Measurements from ENCODE around the gene XRCC3. TPM values are rescaled to one million over a fixed set of nuclear protein-coding genes. Genes with fewer than 3 reads are reported as not detected.

XRCC3 gene
- total RNA-seq, 1 experiment from 2014 or later, result 61.3 TPM

DNA sequence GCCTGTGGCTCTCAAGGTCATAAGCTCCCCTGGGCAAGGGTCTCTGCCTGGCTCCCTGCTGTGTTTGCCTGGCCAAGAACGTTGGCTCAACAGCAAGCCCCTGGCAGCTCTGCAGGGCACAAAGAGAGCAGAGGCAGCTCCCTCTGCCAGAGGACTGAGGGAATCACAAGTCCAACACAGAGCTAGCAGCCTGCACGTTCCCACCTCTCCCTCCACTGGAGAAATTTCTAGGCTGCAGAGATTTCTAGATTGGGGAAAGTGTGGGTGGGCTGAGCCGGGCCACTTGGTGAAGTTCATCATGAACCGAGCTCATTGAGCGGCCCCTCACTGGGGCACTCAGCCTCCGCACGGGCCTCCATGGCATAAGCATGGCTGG, 20.2 kb upstream of the XRCC3 start:
- Histone ChIP-seq H4K20me1 (ENCODE audit: low read length) (no peaks in the 10 kb centered on the region), H3K9ac (ENCODE audit: low read length) (no peak overlapping the region), H3K4me2 (ENCODE audit: low read length) (no peak overlapping the region), H3K36me3 (ENCODE audit: low read depth, low read length) (peaks cover 9% of the 10 kb centered on the region; the same call in 1 of the 2 replicates), H2AFZ (ENCODE audit: low read length) (no peak overlapping the region), H3K27ac (ENCODE audit: low read length) (no peak overlapping the region), H3K9me3 (ENCODE audit: low read length) (no peaks in the 10 kb centered on the region), H3K4me1 (ENCODE audit: insufficient read depth, low read length) (no peaks in the 10 kb centered on the region), H3K4me3 (ENCODE audit: low read length) (no peak overlapping the region), H3K9me2 (replicated peaks; ENCODE audit: low read length) (no peaks in the 10 kb centered on the region), H3K79me2 (ENCODE audit: low read length) (no peaks in the 10 kb centered on the region), H3F3A (ENCODE audit: low read length, unreplicated experiment) (no peaks in the 10 kb centered on the region), H3K27me3 (ENCODE audit: low read length) (no peaks in the 10 kb centered on the region)
- ChIA-PET CTCF (no interaction called here), POLR2A (ENCODE audit: unreplicated experiment) (no interaction called here)
- no TSS peak for BruUV-seq (replicated peaks)
- ATAC-seq, result no peak
- TF ChIP-seq, protein P1, sequence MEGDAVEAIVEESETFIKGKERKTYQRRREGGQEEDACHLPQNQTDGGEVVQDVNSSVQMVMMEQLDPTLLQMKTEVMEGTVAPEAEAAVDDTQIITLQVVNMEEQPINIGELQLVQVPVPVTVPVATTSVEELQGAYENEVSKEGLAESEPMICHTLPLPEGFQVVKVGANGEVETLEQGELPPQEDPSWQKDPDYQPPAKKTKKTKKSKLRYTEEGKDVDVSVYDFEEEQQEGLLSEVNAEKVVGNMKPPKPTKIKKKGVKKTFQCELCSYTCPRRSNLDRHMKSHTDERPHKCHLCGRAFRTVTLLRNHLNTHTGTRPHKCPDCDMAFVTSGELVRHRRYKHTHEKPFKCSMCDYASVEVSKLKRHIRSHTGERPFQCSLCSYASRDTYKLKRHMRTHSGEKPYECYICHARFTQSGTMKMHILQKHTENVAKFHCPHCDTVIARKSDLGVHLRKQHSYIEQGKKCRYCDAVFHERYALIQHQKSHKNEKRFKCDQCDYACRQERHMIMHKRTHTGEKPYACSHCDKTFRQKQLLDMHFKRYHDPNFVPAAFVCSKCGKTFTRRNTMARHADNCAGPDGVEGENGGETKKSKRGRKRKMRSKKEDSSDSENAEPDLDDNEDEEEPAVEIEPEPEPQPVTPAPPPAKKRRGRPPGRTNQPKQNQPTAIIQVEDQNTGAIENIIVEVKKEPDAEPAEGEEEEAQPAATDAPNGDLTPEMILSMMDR (conservative IDR thresholded peaks at IDR 0.05; ENCODE audit: low read depth, low read length), result no peak
- TF ChIP-seq EZH2 (IDR thresholded peaks at IDR 0.05; ENCODE audit: low read length, unreplicated experiment) (no peak), EZH2phosphoT487 (IDR thresholded peaks at IDR 0.05; ENCODE audit: borderline replicate concordance, low read length) (no peak)
- intact Hi-C loops (cut with micrococcal nuclease), result no loop called here
- DNase-seq, result no peak

DNA sequence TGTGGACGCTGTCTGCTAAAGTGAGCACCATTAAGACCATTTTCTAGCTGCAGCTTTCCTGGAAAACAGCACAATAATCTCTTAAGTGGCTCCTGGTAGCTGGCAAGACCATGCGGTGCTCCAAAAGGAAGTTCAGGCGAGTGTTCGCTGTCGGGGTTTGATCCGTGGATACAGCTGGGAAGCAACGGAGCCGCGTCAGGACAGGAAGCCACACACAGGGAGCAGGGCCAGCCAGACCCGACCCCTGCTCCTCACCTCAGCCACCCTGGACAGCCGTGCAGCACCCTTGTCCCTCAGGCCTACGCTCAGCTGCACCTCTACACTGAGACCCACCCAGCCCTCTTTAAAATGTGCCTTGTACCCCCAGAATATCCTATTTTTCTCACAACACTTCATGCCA, 19.8 kb upstream of the XRCC3 start:
- ChIA-PET CTCF (no interaction called here), POLR2A (ENCODE audit: unreplicated experiment) (no interaction called here)
- Histone ChIP-seq H3K79me2 (ENCODE audit: low read length) (no peaks in the 10 kb centered on the region), H3K9me3 (ENCODE audit: low read length) (no peaks in the 10 kb centered on the region), H3K27ac (ENCODE audit: low read length) (no peak overlapping the region), H3K9me2 (replicated peaks; ENCODE audit: low read length) (no peaks in the 10 kb centered on the region), H3K27me3 (ENCODE audit: low read length) (no peaks in the 10 kb centered on the region), H2AFZ (ENCODE audit: low read length) (no peak overlapping the region), H3K9ac (ENCODE audit: low read length) (no peak overlapping the region), H3K4me1 (ENCODE audit: insufficient read depth, low read length) (no peaks in the 10 kb centered on the region), H3K4me2 (ENCODE audit: low read length) (no peak overlapping the region), H3K36me3 (ENCODE audit: low read depth, low read length) (peaks cover 9% of the 10 kb centered on the region; the same call in 1 of the 2 replicates), H3F3A (ENCODE audit: low read length, unreplicated experiment) (no peaks in the 10 kb centered on the region), H3K4me3 (ENCODE audit: low read length) (no peak overlapping the region), H4K20me1 (ENCODE audit: low read length) (no peaks in the 10 kb centered on the region)
- intact Hi-C loops (cut with micrococcal nuclease), result no loop called here
- no TSS peak for BruUV-seq (replicated peaks)
- TF ChIP-seq EZH2 (IDR thresholded peaks at IDR 0.05; ENCODE audit: low read length, unreplicated experiment) (no peak), EZH2phosphoT487 (IDR thresholded peaks at IDR 0.05; ENCODE audit: borderline replicate concordance, low read length) (no peak)
- TF ChIP-seq, protein P1 (conservative IDR thresholded peaks at IDR 0.05; ENCODE audit: low read depth, low read length), result no peak
- DNase-seq, result no peak
- no peak for ATAC-seq

DNA sequence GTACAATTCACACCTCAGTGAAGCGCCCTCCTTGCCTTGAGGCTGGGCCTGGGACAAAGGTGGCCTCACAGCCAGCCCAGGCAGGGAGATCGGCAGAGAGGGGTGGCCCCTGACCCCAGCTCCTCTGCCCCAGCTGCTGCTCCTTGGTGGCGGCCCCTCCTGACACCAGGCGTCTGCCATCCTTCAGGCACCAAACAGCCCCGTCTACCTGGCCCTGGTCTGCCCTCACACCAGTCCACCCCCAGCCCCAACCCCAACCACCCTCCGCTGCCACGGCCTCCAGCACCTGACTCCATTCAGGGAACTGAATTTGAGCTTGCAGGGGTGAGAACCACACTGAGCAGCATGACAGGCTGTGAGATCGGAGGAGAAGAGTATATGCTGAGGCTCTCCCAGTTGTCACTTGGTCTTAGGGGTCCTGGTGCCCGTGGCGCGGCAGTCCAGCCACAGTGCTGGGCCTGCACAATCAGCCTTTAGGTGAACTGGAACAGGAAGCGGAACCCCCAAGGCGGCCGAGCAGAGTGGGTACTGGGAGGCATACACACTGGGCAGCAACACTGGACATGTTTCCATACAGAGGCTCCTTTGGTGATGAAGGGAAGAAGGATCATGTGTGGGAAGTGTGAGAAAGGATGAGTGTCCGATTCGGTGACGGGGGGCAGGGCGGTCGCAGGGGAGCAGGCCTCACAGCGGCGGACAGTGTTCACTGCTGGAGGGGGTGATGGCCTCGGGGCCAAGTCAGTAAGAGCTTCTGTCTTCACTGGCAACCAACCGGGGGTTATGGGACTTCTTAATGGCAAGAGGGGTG, 19.0 kb upstream of the XRCC3 start:
- H3K4me2 ChIP-seq (ENCODE audit: low read length), result no peak overlapping the region
- H3K36me3 ChIP-seq (ENCODE audit: low read depth, low read length), result peaks cover 9% of the 10 kb centered on the region; the same call in 1 of the 2 replicates
- no peaks in the 10 kb centered on the region for H3K27me3 ChIP-seq (ENCODE audit: low read length)
- no peaks in the 10 kb centered on the region for H3K9me3 ChIP-seq (ENCODE audit: low read length)
- intact Hi-C loops (cut with micrococcal nuclease), result no loop called here
- BruUV-seq (replicated peaks), result TSS peak; percentile 13
- ATAC-seq (peak; percentile 6; the same call in 1 of the 2 replicates), DNase-seq (no peak)
- H3K27ac ChIP-seq (ENCODE audit: low read length), result no peak overlapping the region
- H3F3A ChIP-seq (ENCODE audit: low read length, unreplicated experiment), result no peaks in the 10 kb centered on the region
- H2AFZ ChIP-seq (ENCODE audit: low read length), result no peak overlapping the region
- H4K20me1 ChIP-seq (ENCODE audit: low read length), result no peaks in the 10 kb centered on the region
- no peaks in the 10 kb centered on the region for H3K9me2 ChIP-seq (replicated peaks; ENCODE audit: low read length)
- ChIA-PET CTCF (no interaction called here), POLR2A (ENCODE audit: unreplicated experiment) (no interaction called here)
- no peaks in the 10 kb centered on the region for H3K4me1 ChIP-seq (ENCODE audit: insufficient read depth, low read length)
- TF ChIP-seq EZH2 (IDR thresholded peaks at IDR 0.05; ENCODE audit: low read length, unreplicated experiment), result no peak
- TF ChIP-seq EZH2phosphoT487 (IDR thresholded peaks at IDR 0.05; ENCODE audit: borderline replicate concordance, low read length), result no peak
- TF ChIP-seq, protein P1 (conservative IDR thresholded peaks at IDR 0.05; ENCODE audit: low read depth, low read length), result no peak
- no peaks in the 10 kb centered on the region for H3K79me2 ChIP-seq (ENCODE audit: low read length)
- no peak overlapping the region for H3K4me3 ChIP-seq (ENCODE audit: low read length)
- no peak overlapping the region for H3K9ac ChIP-seq (ENCODE audit: low read length)
